AG04450 (cell line): ENCODE measurements around the gene LRP1B. TPM values are rescaled to one million over a fixed set of nuclear protein-coding genes. Genes with fewer than 3 reads are reported as not detected.
A peak's percentile ranks its signal among the peaks of the same experiment; 100 is the strongest.

Experiments
- CTCF ChIA-PET: fragments of 300-600, 350-600 bp; formaldehyde crosslinking; extraction: SDS; loops from one replicate; lab custom pipeline; 2022; ENCODE audit warnings: antibody characterized with exemption, inconsistent platforms; lab: Charles Lee
- POLR2A ChIA-PET: fragments of 350-600 bp; formaldehyde crosslinking; extraction: SDS; loops from one replicate; lab custom pipeline; 2021; ENCODE audit warnings: antibody characterized with exemption, inconsistent platforms; lab: Yijun Ruan, JAX
- DNase-seq: peaks from one replicate; pipeline ENCODE4 v3.0.0-alpha.2; 2011; ENCODE audit warnings: low read depth, low spot score
- H3K27ac ChIP-seq: one replicate; pipeline ENCODE4 v1.5.1; 2012; ENCODE audit warnings: low read depth, low read length, control low read depth
- H3K27me3 ChIP-seq: one replicate; pipeline ENCODE4 v1.6.0; 2012; ENCODE audit warnings: low read length; ENCODE audit not compliant: control insufficient read depth, insufficient read depth
- H3K4me3 ChIP-seq: 2 replicates; pipeline ENCODE4 v1.5.1; 2011; ENCODE audit warnings: mild to moderate bottlenecking, low read depth, low read length, control low read depth
- H3K9me3 ChIP-seq: 2 replicates; pipeline ENCODE4 v1.5.1; 2012; ENCODE audit warnings: low read length; ENCODE audit not compliant: control insufficient read depth, insufficient read depth
- CTCF ChIP-seq: IDR thresholded peaks from 2 replicates; pipeline ENCODE4 v1.5.1; 2011; ENCODE audit warnings: low read depth, low read length, control low read depth, inconsistent platforms
- polyA plus RNA-seq: library from polyadenylated mRNA; depleted of rRNA; stranded (reverse); fragments of >200 nt; gene quantifications from 2 replicates; pipeline ENCODE4 v1.2.3, GENCODE V29; 2011

LRP1B gene
- polyA plus RNA-seq, 1 experiment: 0.15 TPM

GRCh38 chr2:140355511-140356090 lies 1775.2 kb downstream of the LRP1B start:
- H3K27me3 ChIP-seq: no peaks in the 10 kb centered on the region
- POLR2A ChIA-PET: no interaction called here
- no peak overlapping the region for H3K27ac ChIP-seq
- DNase-seq: no peak
- CTCF ChIA-PET: no interaction called here
- H3K9me3 ChIP-seq: no peaks in the 10 kb centered on the region
- no peak for TF ChIP-seq CTCF
- no peak overlapping the region for H3K4me3 ChIP-seq

GRCh38 chr2:140354544-140354943 lies 1776.3 kb downstream of the LRP1B start:
- no peak for DNase-seq
- H3K9me3 ChIP-seq: no peaks in the 10 kb centered on the region
- no peak for TF ChIP-seq CTCF
- no peaks in the 10 kb centered on the region for H3K27me3 ChIP-seq
- H3K4me3 ChIP-seq: no peak overlapping the region
- POLR2A ChIA-PET: no interaction called here
- CTCF ChIA-PET: no interaction called here
- H3K27ac ChIP-seq: no peak overlapping the region

GRCh38 chr2:140353541-140353940 lies 1777.3 kb downstream of the LRP1B start:
- CTCF ChIA-PET: no interaction called here
- no peak for TF ChIP-seq CTCF
- DNase-seq: no peak
- Histone ChIP-seq H3K9me3 (no peaks in the 10 kb centered on the region), H3K4me3 (no peak overlapping the region), H3K27ac (no peak overlapping the region), H3K27me3 (no peaks in the 10 kb centered on the region)
- POLR2A ChIA-PET: no interaction called here

GRCh38 chr2:140351692-140352091 lies 1779.1 kb downstream of the LRP1B start:
- H3K9me3 ChIP-seq: no peaks in the 10 kb centered on the region
- H3K27ac ChIP-seq: no peak overlapping the region
- CTCF ChIA-PET: no interaction called here
- POLR2A ChIA-PET: no interaction called here
- H3K4me3 ChIP-seq: no peak overlapping the region
- no peaks in the 10 kb centered on the region for H3K27me3 ChIP-seq
- no peak for TF ChIP-seq CTCF
- no peak for DNase-seq

GRCh38 chr2:140349695-140350094 lies 1781.1 kb downstream of the LRP1B start:
- no peak overlapping the region for H3K4me3 ChIP-seq
- no peak for DNase-seq
- no peak overlapping the region for H3K27ac ChIP-seq
- H3K27me3 ChIP-seq: no peaks in the 10 kb centered on the region
- TF ChIP-seq CTCF: 0 out of 2 replicates have a peak, but pooled peaks have one; percentile 4
- POLR2A ChIA-PET: no interaction called here
- no peaks in the 10 kb centered on the region for H3K9me3 ChIP-seq
- CTCF ChIA-PET: no interaction called here
